Stimulated activated memory B cell treated with anti-CD40 and anti-IgM and Interleukin-4, amounts not matched to agents 10 μg/mL and 1 μg/mL and 100 μg/mL, for 72 hours (primary cell): Measurements from ENCODE around the gene NCKAP5.

Experiments used
- ATAC-seq: fragments of 150-1000 bp; cut with Tn5 transposase; 2 replicates; pipeline ENCODE4 v1.10.0; 2021
- H3K27ac Mint-ChIP-seq: one replicate; pipeline ENCODE4 v1.8.0; 2022; ENCODE audit warnings: mild to moderate bottlenecking, mixed read lengths
- H3K27me3 Mint-ChIP-seq: one replicate; pipeline ENCODE4 v1.8.0; 2022; ENCODE audit warnings: mixed read lengths
- H3K36me3 Mint-ChIP-seq: one replicate; pipeline ENCODE4 v1.8.0; 2022; ENCODE audit warnings: mixed read lengths
- H3K4me1 Mint-ChIP-seq: one replicate; pipeline ENCODE4 v1.8.0; 2022; ENCODE audit warnings: mixed read lengths
- H3K4me3 Mint-ChIP-seq: one replicate; pipeline ENCODE4 v1.8.0; 2022; ENCODE audit warnings: mild to moderate bottlenecking, moderate library complexity, mixed read lengths
- H3K9me3 Mint-ChIP-seq: one replicate; pipeline ENCODE4 v1.8.0; 2022; ENCODE audit warnings: mixed read lengths

The NCKAP5 gene

GRCh38 chr2:133004623-133005022, 563.6 kb downstream of the NCKAP5 start:
- Mint-ChIP-seq H3K36me3 (no peaks in the 10 kb centered on the region), H3K4me1 (no peaks in the 10 kb centered on the region), H3K9me3 (peaks cover 17% of the 10 kb centered on the region), H3K4me3 (no peak overlapping the region), H3K27me3 (no peaks in the 10 kb centered on the region), H3K27ac (no peak overlapping the region)
- ATAC-seq, result no peak

- H3K9me3 Mint-ChIP-seq, result peaks cover 13% of the 10 kb centered on the region
- no peak overlapping the region for H3K27ac Mint-ChIP-seq
- ATAC-seq, result no peak
- H3K36me3 Mint-ChIP-seq, result no peaks in the 10 kb centered on the region
- H3K4me3 Mint-ChIP-seq, result no peak overlapping the region
- H3K27me3 Mint-ChIP-seq, result peaks cover 9% of the 10 kb centered on the region
- no peaks in the 10 kb centered on the region for H3K4me1 Mint-ChIP-seq
Observed at GRCh38 chr2:132999421-132999820, 568.8 kb downstream of the NCKAP5 start.

- Mint-ChIP-seq H3K9me3 (peaks cover 5% of the 10 kb centered on the region), H3K4me1 (no peaks in the 10 kb centered on the region), H3K4me3 (no peak overlapping the region), H3K36me3 (no peaks in the 10 kb centered on the region), H3K27me3 (peaks cover 9% of the 10 kb centered on the region), H3K27ac (no peak overlapping the region)
- ATAC-seq, result no peak
Observed at GRCh38 chr2:132998221-132998620, 570.0 kb downstream of the NCKAP5 start.

- Mint-ChIP-seq H3K9me3 (no peaks in the 10 kb centered on the region), H3K36me3 (no peaks in the 10 kb centered on the region), H3K4me1 (no peaks in the 10 kb centered on the region), H3K27ac (no peak overlapping the region), H3K4me3 (no peak overlapping the region), H3K27me3 (no peaks in the 10 kb centered on the region)
- no peak for ATAC-seq
Observed at GRCh38 chr2:132991471-132992045, 576.7 kb downstream of the NCKAP5 start.

GRCh38 chr2:132984731-132985130, 583.5 kb downstream of the NCKAP5 start:
- Mint-ChIP-seq H3K36me3 (no peaks in the 10 kb centered on the region), H3K27ac (no peak overlapping the region), H3K4me1 (no peaks in the 10 kb centered on the region), H3K27me3 (no peaks in the 10 kb centered on the region), H3K4me3 (no peak overlapping the region), H3K9me3 (no peaks in the 10 kb centered on the region)
- ATAC-seq, result no peak

GRCh38 chr2:132980304-132980703, 588.0 kb downstream of the NCKAP5 start:
- Mint-ChIP-seq H3K27ac (no peak overlapping the region), H3K4me3 (no peak overlapping the region), H3K36me3 (no peaks in the 10 kb centered on the region), H3K9me3 (no peaks in the 10 kb centered on the region), H3K4me1 (peaks cover 3% of the 10 kb centered on the region), H3K27me3 (no peaks in the 10 kb centered on the region)
- no peak for ATAC-seq

- no peak overlapping the region for H3K27ac Mint-ChIP-seq
- no peaks in the 10 kb centered on the region for H3K36me3 Mint-ChIP-seq
Observed at GRCh38 chr2:132979339-132980093, 588.7 kb downstream of the NCKAP5 start.

GRCh38 chr2:132978840-132979239, 589.4 kb downstream of the NCKAP5 start:
- Mint-ChIP-seq H3K4me3 (no peak overlapping the region), H3K27me3 (no peaks in the 10 kb centered on the region), H3K27ac (no peak overlapping the region), H3K9me3 (no peaks in the 10 kb centered on the region), H3K4me1 (peaks cover 4% of the 10 kb centered on the region), H3K36me3 (no peaks in the 10 kb centered on the region)
- no peak for ATAC-seq

More at GRCh38 chr2:132979339-132980093, 588.7 kb downstream of the NCKAP5 start:
- Mint-ChIP-seq H3K27me3 (no peaks in the 10 kb centered on the region), H3K9me3 (no peaks in the 10 kb centered on the region), H3K4me3 (no peak overlapping the region), H3K4me1 (peaks cover 4% of the 10 kb centered on the region)
- no peak for ATAC-seq

GRCh38 chr2:132977812-132978529, 590.3 kb downstream of the NCKAP5 start:
- ATAC-seq, result no peak
- no peak overlapping the region for H3K4me3 Mint-ChIP-seq
- no peak overlapping the region for H3K27ac Mint-ChIP-seq
- H3K9me3 Mint-ChIP-seq, result no peaks in the 10 kb centered on the region
- peaks cover 4% of the 10 kb centered on the region for H3K4me1 Mint-ChIP-seq
- H3K36me3 Mint-ChIP-seq, result no peaks in the 10 kb centered on the region
- H3K27me3 Mint-ChIP-seq, result no peaks in the 10 kb centered on the region

- no peak for ATAC-seq
- Mint-ChIP-seq H3K27me3 (no peaks in the 10 kb centered on the region), H3K4me1 (peaks cover 4% of the 10 kb centered on the region), H3K36me3 (no peaks in the 10 kb centered on the region), H3K9me3 (no peaks in the 10 kb centered on the region), H3K27ac (no peak overlapping the region), H3K4me3 (no peak overlapping the region)
Observed at GRCh38 chr2:132975193-132976105, 592.8 kb downstream of the NCKAP5 start.

- H3K4me3 Mint-ChIP-seq, result no peak overlapping the region
Observed at GRCh38 chr2:132974467-132975095, 593.7 kb downstream of the NCKAP5 start.

GRCh38 chr2:132971310-132972061, 596.8 kb downstream of the NCKAP5 start:
- H3K27ac Mint-ChIP-seq, result no peak overlapping the region
- H3K36me3 Mint-ChIP-seq, result no peaks in the 10 kb centered on the region
- peaks cover 9% of the 10 kb centered on the region for H3K27me3 Mint-ChIP-seq
- H3K4me3 Mint-ChIP-seq, result no peak overlapping the region
- H3K4me1 Mint-ChIP-seq, result peaks cover 10% of the 10 kb centered on the region
- no peak for ATAC-seq
- H3K9me3 Mint-ChIP-seq, result peaks cover 6% of the 10 kb centered on the region

More at GRCh38 chr2:132974467-132975095, 593.7 kb downstream of the NCKAP5 start:
- H3K9me3 Mint-ChIP-seq, result peaks cover 3% of the 10 kb centered on the region
- peaks cover 4% of the 10 kb centered on the region for H3K4me1 Mint-ChIP-seq
- peaks cover 7% of the 10 kb centered on the region for H3K27me3 Mint-ChIP-seq
- H3K36me3 Mint-ChIP-seq, result no peaks in the 10 kb centered on the region
- H3K27ac Mint-ChIP-seq, result no peak overlapping the region
- ATAC-seq, result no peak

GRCh38 chr2:132969371-132969985, 598.8 kb downstream of the NCKAP5 start:
- H3K36me3 Mint-ChIP-seq, result no peaks in the 10 kb centered on the region
- no peak overlapping the region for H3K27ac Mint-ChIP-seq
- peaks cover 6% of the 10 kb centered on the region for H3K9me3 Mint-ChIP-seq
- H3K4me3 Mint-ChIP-seq, result no peak overlapping the region
- no peak for ATAC-seq
- peaks cover 9% of the 10 kb centered on the region for H3K27me3 Mint-ChIP-seq
- peaks cover 6% of the 10 kb centered on the region for H3K4me1 Mint-ChIP-seq

GRCh38 chr2:132965460-132965859, 602.8 kb downstream of the NCKAP5 start:
- Mint-ChIP-seq H3K27ac (no peak overlapping the region), H3K27me3 (peaks cover 9% of the 10 kb centered on the region), H3K4me1 (peaks cover 6% of the 10 kb centered on the region), H3K9me3 (peaks cover 6% of the 10 kb centered on the region), H3K4me3 (no peak overlapping the region), H3K36me3 (no peaks in the 10 kb centered on the region)
- no peak for ATAC-seq
